Endothelial cell (in vitro differentiated cells): ENCODE measurements around the gene GNB5. TPM values are rescaled to one million over a fixed set of nuclear protein-coding genes. Genes with fewer than 3 reads are reported as not detected.

Source experiments
- DNase-seq: peaks from one replicate; pipeline ENCODE4 v3.0.0; 2021; ENCODE audit warnings: low spot score
- H3K27ac Mint-ChIP-seq: one replicate; pipeline ENCODE4 v1.8.0; 2021; ENCODE audit warnings: mixed read lengths, inconsistent platforms; ENCODE audit not compliant: unreplicated experiment
- H3K27me3 Mint-ChIP-seq: one replicate; pipeline ENCODE4 v1.8.0; 2021; ENCODE audit warnings: mild to moderate bottlenecking, moderate library complexity, mixed read lengths, inconsistent platforms; ENCODE audit not compliant: unreplicated experiment
- H3K36me3 Mint-ChIP-seq: one replicate; pipeline ENCODE4 v1.8.0; 2021; ENCODE audit warnings: mild to moderate bottlenecking, low read depth, mixed read lengths, inconsistent platforms; ENCODE audit not compliant: unreplicated experiment
- H3K4me1 Mint-ChIP-seq: one replicate; pipeline ENCODE4 v1.8.0; 2021; ENCODE audit warnings: mild to moderate bottlenecking, mixed read lengths, inconsistent platforms; ENCODE audit not compliant: unreplicated experiment
- H3K4me3 Mint-ChIP-seq: one replicate; pipeline ENCODE4 v1.8.0; 2021; ENCODE audit warnings: mild to moderate bottlenecking, mixed read lengths, inconsistent platforms; ENCODE audit not compliant: unreplicated experiment
- H3K9me3 Mint-ChIP-seq: one replicate; pipeline ENCODE4 v1.8.0; 2021; ENCODE audit warnings: mixed read lengths, inconsistent platforms; ENCODE audit not compliant: unreplicated experiment
- total RNA-seq: library from RNA; stranded (reverse); fragmentation: NEBNext Ultra II Directional; extraction: Animal tissue kit (Norgen Biotek cat#: 25700); gene quantifications from one replicate; pipeline ENCODE4 v1.2.1, GENCODE V29; 2021; ENCODE audit not compliant: unreplicated experiment
- TF ChIP-seq, protein P1 (sequence below): fragments of 200-600 bp; sonication (generic); IDR thresholded peaks from one replicate; pipeline ENCODE4 v1.5.0; 2021; ENCODE audit warnings: antibody characterized with exemption; ENCODE audit not compliant: unreplicated experiment

Gene GNB5
- total RNA-seq, 1 donor from 2014 or later, result 11.7 TPM

- DNase-seq, result no peak
- H3K9me3 Mint-ChIP-seq, result no peaks in the 10 kb centered on the region
- H3K4me1 Mint-ChIP-seq, result no peaks in the 10 kb centered on the region
- H3K27me3 Mint-ChIP-seq, result no peaks in the 10 kb centered on the region
- TF ChIP-seq, protein P1, sequence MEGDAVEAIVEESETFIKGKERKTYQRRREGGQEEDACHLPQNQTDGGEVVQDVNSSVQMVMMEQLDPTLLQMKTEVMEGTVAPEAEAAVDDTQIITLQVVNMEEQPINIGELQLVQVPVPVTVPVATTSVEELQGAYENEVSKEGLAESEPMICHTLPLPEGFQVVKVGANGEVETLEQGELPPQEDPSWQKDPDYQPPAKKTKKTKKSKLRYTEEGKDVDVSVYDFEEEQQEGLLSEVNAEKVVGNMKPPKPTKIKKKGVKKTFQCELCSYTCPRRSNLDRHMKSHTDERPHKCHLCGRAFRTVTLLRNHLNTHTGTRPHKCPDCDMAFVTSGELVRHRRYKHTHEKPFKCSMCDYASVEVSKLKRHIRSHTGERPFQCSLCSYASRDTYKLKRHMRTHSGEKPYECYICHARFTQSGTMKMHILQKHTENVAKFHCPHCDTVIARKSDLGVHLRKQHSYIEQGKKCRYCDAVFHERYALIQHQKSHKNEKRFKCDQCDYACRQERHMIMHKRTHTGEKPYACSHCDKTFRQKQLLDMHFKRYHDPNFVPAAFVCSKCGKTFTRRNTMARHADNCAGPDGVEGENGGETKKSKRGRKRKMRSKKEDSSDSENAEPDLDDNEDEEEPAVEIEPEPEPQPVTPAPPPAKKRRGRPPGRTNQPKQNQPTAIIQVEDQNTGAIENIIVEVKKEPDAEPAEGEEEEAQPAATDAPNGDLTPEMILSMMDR, result no peak
- H3K36me3 Mint-ChIP-seq, result no peaks in the 10 kb centered on the region
- H3K4me3 Mint-ChIP-seq, result no peak overlapping the region
- no peak overlapping the region for H3K27ac Mint-ChIP-seq
Observed at GRCh38 chr15:52095597-52096262, 95.5 kb downstream of the GNB5 start.

DNA sequence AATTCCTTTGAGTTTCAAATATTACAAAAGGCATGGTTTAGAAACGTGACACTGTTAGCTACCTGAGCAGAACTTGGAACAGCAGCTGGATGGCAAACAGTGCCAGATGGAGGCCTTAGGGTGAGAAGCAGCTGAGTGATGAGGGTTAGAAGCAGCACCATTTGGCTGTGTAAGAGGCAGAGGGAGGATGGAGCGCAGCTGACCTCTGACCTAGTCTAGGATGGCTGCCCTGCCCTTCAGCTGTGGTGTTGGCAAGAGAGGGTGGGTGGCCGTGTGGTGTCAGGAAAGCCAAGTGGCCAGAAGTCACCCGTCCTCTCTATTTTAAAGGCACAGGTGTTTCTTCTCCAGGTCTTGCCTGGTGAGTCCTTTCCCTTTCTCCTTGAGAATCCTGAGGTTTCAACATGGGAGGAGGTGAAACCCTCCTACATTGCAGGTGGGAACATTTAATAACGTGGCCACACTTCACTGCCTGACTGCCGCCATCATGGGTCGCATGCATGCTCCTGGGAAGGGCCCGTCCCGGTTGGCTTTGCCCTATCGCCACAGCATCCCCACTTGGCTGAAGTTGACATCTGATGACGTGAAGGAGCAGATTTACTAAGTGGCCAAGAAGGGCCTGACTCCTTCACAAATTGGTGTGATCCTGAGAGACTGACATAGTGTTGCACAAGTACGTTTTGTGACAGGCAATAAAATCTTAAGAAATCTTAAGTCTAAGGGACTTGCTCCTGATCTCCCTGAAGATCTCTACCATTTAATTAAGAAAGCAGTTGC, 96.2 kb downstream of the GNB5 start:
- H3K36me3 Mint-ChIP-seq, result no peaks in the 10 kb centered on the region
- H3K4me1 Mint-ChIP-seq, result no peaks in the 10 kb centered on the region
- no peak for DNase-seq
- no peaks in the 10 kb centered on the region for H3K9me3 Mint-ChIP-seq
- no peak overlapping the region for H3K27ac Mint-ChIP-seq
- TF ChIP-seq, protein P1, result no peak
- H3K4me3 Mint-ChIP-seq, result no peak overlapping the region
- H3K27me3 Mint-ChIP-seq, result no peaks in the 10 kb centered on the region

- Mint-ChIP-seq H3K4me1 (no peaks in the 10 kb centered on the region), H3K27me3 (no peaks in the 10 kb centered on the region), H3K9me3 (no peaks in the 10 kb centered on the region), H3K27ac (no peak overlapping the region), H3K36me3 (no peaks in the 10 kb centered on the region), H3K4me3 (no peak overlapping the region)
- TF ChIP-seq, protein P1, result no peak
- no peak for DNase-seq
Observed at GRCh38 chr15:52093539-52094510, 97.4 kb downstream of the GNB5 start.

GRCh38 chr15:52093167-52093538, 98.0 kb downstream of the GNB5 start:
- no peak overlapping the region for H3K27ac Mint-ChIP-seq
- TF ChIP-seq, protein P1, result no peak

More at GRCh38 chr15:52093167-52093538, 98.0 kb downstream of the GNB5 start:
- Mint-ChIP-seq H3K4me1 (no peaks in the 10 kb centered on the region), H3K9me3 (no peaks in the 10 kb centered on the region), H3K27me3 (no peaks in the 10 kb centered on the region), H3K4me3 (no peak overlapping the region), H3K36me3 (no peaks in the 10 kb centered on the region)
- no peak for DNase-seq
